MCF 10A (cell line): Measurements from ENCODE around the gene KCNK16. TPM values are rescaled to one million over a fixed set of nuclear protein-coding genes. Genes with fewer than 3 reads are reported as not detected.
A peak's percentile ranks its signal among the peaks of the same experiment; 100 is the strongest.

Experiments used
- BruUV-seq: library from RNA; stranded (reverse); fragments of 400-500 nt; replicated peaks from 2 replicates; lab custom pipeline; 2021; lab: Mats Ljungman, UMichigan
- CTCF ChIA-PET: fragments of 300-600 bp; sonication (Branson Sonifier 250); formaldehyde crosslinking; extraction: SDS; loops from one replicate; lab custom pipeline; 2021; ENCODE audit warnings: antibody characterized with exemption, inconsistent platforms; lab: Yijun Ruan, JAX
- POLR2A ChIA-PET: fragments of 300-600, 350-650 bp; sonication (Branson Sonifier 250); formaldehyde crosslinking; extraction: SDS; loops from one replicate; lab custom pipeline; 2020; ENCODE audit warnings: antibody characterized with exemption, inconsistent platforms; lab: Yijun Ruan, JAX
- DNase-seq: peaks from one replicate; pipeline ENCODE4 v3.0.0-alpha.2; 2018; ENCODE audit not compliant: unreplicated experiment
- H3K27ac Mint-ChIP-seq: one replicate; pipeline ENCODE4 v1.8.0; 2022; ENCODE audit warnings: mild to moderate bottlenecking, low read depth, mixed read lengths; ENCODE audit not compliant: unreplicated experiment
- H3K27me3 Mint-ChIP-seq: one replicate; pipeline ENCODE4 v1.8.0; 2022; ENCODE audit warnings: mixed read lengths; ENCODE audit not compliant: insufficient read depth, unreplicated experiment
- H3K36me3 Mint-ChIP-seq: one replicate; pipeline ENCODE4 v1.8.0; 2022; ENCODE audit warnings: mild to moderate bottlenecking, moderate library complexity, mixed read lengths; ENCODE audit not compliant: insufficient read depth, unreplicated experiment
- H3K4me1 Mint-ChIP-seq: one replicate; pipeline ENCODE4 v1.8.0; 2022; ENCODE audit warnings: mixed read lengths; ENCODE audit not compliant: insufficient read depth, unreplicated experiment
- H3K4me3 Mint-ChIP-seq: one replicate; pipeline ENCODE4 v1.8.0; 2022; ENCODE audit warnings: mild to moderate bottlenecking, moderate library complexity, mixed read lengths; ENCODE audit not compliant: unreplicated experiment
- H3K9me3 Mint-ChIP-seq: one replicate; pipeline ENCODE4 v1.8.0; 2022; ENCODE audit warnings: mixed read lengths; ENCODE audit not compliant: unreplicated experiment
- CTCF ChIP-seq: fragments of 200-600 bp; IDR thresholded peaks from one replicate; pipeline ENCODE4 v1.8.0; 2022; ENCODE audit warnings: antibody characterized with exemption, mild to moderate bottlenecking; ENCODE audit not compliant: unreplicated experiment
- intact Hi-C: fragments of 100-400 bp; cut with micrococcal nuclease; formaldehyde crosslinking; loops from 2 replicates; pipeline ENCODE4 v1.14.1; 2022
- total RNA-seq: library from RNA; stranded (reverse); gene quantifications from 2 replicates; pipeline ENCODE4 v1.2.3, GENCODE V29; 2022

Gene KCNK16
- total RNA-seq, 1 experiment from 2014 or later, result not detected

- POLR2A ChIA-PET, result no interaction called here
- H3K36me3 Mint-ChIP-seq, result peaks cover 5% of the 10 kb centered on the region
- TF ChIP-seq CTCF, result no peak
- H3K9me3 Mint-ChIP-seq, result no peaks in the 10 kb centered on the region
- no peaks in the 10 kb centered on the region for H3K27me3 Mint-ChIP-seq
- intact Hi-C loops, result no loop called here
- no peak overlapping the region for H3K27ac Mint-ChIP-seq
- H3K4me3 Mint-ChIP-seq, result no peak overlapping the region
- H3K4me1 Mint-ChIP-seq, result peaks cover 15% of the 10 kb centered on the region
- CTCF ChIA-PET, result interaction anchor here (0.6 to 1.9 kb wide), 3 partner anchors 21 to 115 kb away, joined by 3 to 15 read pairs (median 5); no protein-coding TSS in a partner anchor
- BruUV-seq, result no TSS peak
- no peak for DNase-seq
Observed at GRCh38 chr6:39281312-39281980, 41.1 kb downstream of the KCNK16 start.

GRCh38 chr6:39280247-39280731, 42.2 kb downstream of the KCNK16 start:
- intact Hi-C loops, result no loop called here
- CTCF ChIA-PET, result interaction anchor here (0.6 to 2.2 kb wide), 9 partner anchors 24 to 307 kb away, joined by 3 to 12 read pairs (median 5); no protein-coding TSS in a partner anchor
- no peaks in the 10 kb centered on the region for H3K27me3 Mint-ChIP-seq
- no peak for TF ChIP-seq CTCF
- peaks cover 15% of the 10 kb centered on the region for H3K4me1 Mint-ChIP-seq
- H3K4me3 Mint-ChIP-seq, result no peak overlapping the region
- peaks cover 5% of the 10 kb centered on the region for H3K36me3 Mint-ChIP-seq
- POLR2A ChIA-PET, result interaction anchor here (0.9 to 1.4 kb wide), 3 partner anchors 51 to 96 kb away, joined by 3 to 5 read pairs (median 3); no protein-coding TSS in a partner anchor
- H3K9me3 Mint-ChIP-seq, result no peaks in the 10 kb centered on the region
- H3K27ac Mint-ChIP-seq, result no peak overlapping the region
- BruUV-seq, result no TSS peak
- peak; percentile 86 for DNase-seq

GRCh38 chr6:39279539-39279938, 43.0 kb downstream of the KCNK16 start:
- no TSS peak for BruUV-seq
- TF ChIP-seq CTCF, result no peak
- H3K36me3 Mint-ChIP-seq, result peaks cover 5% of the 10 kb centered on the region

GRCh38 chr6:39276379-39276995, 46.0 kb downstream of the KCNK16 start:
- Mint-ChIP-seq H3K4me3 (no peak overlapping the region), H3K27me3 (no peaks in the 10 kb centered on the region), H3K9me3 (no peaks in the 10 kb centered on the region), H3K36me3 (peaks cover 4% of the 10 kb centered on the region), H3K27ac (no peak overlapping the region), H3K4me1 (peaks cover 15% of the 10 kb centered on the region)
- BruUV-seq, result no TSS peak
- ChIA-PET POLR2A (no interaction called here), CTCF (interaction anchor here (0.7 to 1.7 kb wide), 3 partner anchors 26 to 33 kb away, joined by 3 to 7 read pairs (median 3); no protein-coding TSS in a partner anchor)
- TF ChIP-seq CTCF, result no peak
- intact Hi-C loops, result no loop called here
- DNase-seq, result no peak

More at GRCh38 chr6:39279539-39279938, 43.0 kb downstream of the KCNK16 start:
- ChIA-PET POLR2A (interaction anchor here (0.5 to 1.4 kb wide), 3 partner anchors 75 to 803 kb away, joined by 3 to 5 read pairs (median 3); no protein-coding TSS in a partner anchor), CTCF (interaction anchor here (0.6 to 2.2 kb wide), 6 partner anchors 23 to 306 kb away, joined by 3 to 12 read pairs (median 4); no protein-coding TSS in a partner anchor)
- no peak for DNase-seq
- H3K27ac Mint-ChIP-seq, result no peak overlapping the region
- H3K4me3 Mint-ChIP-seq, result no peak overlapping the region
- intact Hi-C loops, result no loop called here
- H3K4me1 Mint-ChIP-seq, result peaks cover 15% of the 10 kb centered on the region
- H3K9me3 Mint-ChIP-seq, result no peaks in the 10 kb centered on the region
- H3K27me3 Mint-ChIP-seq, result no peaks in the 10 kb centered on the region
